ENCODE measurements around the gene DNM3.

- TF ChIP-seq CTCF (IDR thresholded peaks at IDR 0.05) = no peak
- TF ChIP-seq POLR2AphosphoS5 (IDR thresholded peaks at IDR 0.05) = no peak
- TF ChIP-seq POLR2A (IDR thresholded peaks at IDR 0.05) = no peak
These were observed 511.1 kb downstream of the DNM3 start for GRCh38 chr1:172352435-172352834.
